GM18907 (cell line): ENCODE data around the gene CST6.

ENCODE experiments used
- ATAC-seq: cut with Tn5 transposase; IDR thresholded peaks from one replicate; pipeline ENCODE4 v1.9.1; 2021; ENCODE audit warnings: mild to moderate bottlenecking, moderate library complexity; ENCODE audit not compliant: unreplicated experiment

The CST6 gene

GRCh38 chr11:66011785-66012303, at the start of gene CST6:
Gene CST6, plus strand, starts transcription at chr11:66012008. Its CDS starts 37 bp downstream, at chr11:66012045.
- no peak for ATAC-seq

- ATAC-seq: no peak
These were observed 49.7 kb upstream of the CST6 start for GRCh38 chr11:65962141-65962564.

DNA sequence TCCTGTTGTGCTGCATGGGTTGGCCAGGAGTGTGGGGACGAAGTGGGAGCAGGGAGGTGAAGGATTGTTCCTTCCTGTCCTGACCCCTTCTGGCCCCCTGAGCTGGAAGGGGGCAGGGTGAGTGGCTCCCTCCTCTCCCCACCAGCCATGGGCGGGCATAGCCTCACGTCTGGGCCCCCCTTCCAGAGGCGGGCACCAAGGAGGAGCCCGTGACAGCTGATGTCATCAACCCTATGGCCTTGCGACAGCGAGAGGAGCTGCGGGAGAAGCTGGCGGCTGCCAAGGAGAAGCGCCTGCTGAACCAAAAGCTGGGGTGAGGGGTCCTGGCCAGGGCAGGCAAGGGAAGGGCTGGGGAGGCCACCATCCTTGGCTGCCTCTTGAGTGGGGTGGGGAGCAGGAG, 46.9 kb upstream of the CST6 start:
- no peak for ATAC-seq

GRCh38 chr11:65965986-65966762, 45.6 kb upstream of the CST6 start:
- ATAC-seq: no peak

DNA sequence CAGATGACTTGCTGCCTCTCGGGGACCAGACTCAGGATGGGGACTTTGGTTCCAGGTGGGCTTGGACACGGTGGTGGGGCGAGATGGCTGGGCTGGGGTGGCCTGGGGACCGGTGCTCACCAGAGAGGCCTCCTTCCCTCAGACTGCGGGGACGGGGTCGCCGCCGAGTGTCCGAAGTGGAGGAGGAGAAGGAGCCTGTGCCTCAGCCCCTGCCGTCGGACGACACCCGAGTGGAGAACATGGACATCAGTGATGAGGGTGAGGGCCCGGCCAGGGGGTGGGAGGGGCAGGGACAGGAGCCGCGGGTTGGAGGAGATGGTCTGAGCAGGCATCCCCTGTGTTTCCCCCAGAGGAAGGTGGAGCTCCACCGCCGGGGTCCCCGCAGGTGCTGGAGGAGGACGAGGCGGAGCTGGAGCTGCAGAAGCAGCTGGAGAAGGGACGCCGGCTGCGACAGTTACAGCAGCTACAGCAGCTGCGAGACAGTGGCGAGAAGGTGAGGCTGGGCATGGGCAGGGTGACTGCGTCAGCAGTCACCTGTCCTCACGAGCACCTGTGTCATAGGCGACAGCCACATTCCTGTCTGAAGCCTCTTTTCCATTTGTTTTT, 44.4 kb upstream of the CST6 start:
- no peak for ATAC-seq

GRCh38 chr11:65968600-65969482, 43.0 kb upstream of the CST6 start:
- no peak for ATAC-seq

- ATAC-seq: no peak
These were observed 39.7 kb upstream of the CST6 start for GRCh38 chr11:65972116-65972515.

- no peak for ATAC-seq
These were observed 38.2 kb upstream of the CST6 start for GRCh38 chr11:65973439-65974110.

DNA sequence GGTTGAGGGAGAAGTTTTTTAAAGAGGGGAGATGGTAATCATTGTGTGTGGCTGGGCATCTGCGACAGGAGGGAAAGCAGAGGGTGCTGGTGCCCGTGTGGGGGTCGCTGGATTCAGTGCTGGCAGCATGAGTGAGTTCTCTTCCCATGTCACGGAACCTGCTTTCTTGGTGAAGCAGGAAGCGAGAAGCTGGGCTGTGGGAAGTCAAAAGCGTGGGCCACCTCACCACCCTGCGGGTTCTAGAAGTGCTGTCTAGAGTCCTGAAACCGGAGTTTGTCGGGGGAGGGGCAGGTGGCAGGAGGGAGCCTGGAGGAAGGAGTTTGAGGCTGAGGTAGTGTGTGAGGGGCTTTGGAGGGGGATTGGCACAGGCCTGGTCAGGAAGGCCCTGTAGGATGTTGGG, 36.0 kb upstream of the CST6 start:
- ATAC-seq: no peak

- ATAC-seq: no peak
These were observed 35.3 kb upstream of the CST6 start for GRCh38 chr11:65976216-65977176.

DNA sequence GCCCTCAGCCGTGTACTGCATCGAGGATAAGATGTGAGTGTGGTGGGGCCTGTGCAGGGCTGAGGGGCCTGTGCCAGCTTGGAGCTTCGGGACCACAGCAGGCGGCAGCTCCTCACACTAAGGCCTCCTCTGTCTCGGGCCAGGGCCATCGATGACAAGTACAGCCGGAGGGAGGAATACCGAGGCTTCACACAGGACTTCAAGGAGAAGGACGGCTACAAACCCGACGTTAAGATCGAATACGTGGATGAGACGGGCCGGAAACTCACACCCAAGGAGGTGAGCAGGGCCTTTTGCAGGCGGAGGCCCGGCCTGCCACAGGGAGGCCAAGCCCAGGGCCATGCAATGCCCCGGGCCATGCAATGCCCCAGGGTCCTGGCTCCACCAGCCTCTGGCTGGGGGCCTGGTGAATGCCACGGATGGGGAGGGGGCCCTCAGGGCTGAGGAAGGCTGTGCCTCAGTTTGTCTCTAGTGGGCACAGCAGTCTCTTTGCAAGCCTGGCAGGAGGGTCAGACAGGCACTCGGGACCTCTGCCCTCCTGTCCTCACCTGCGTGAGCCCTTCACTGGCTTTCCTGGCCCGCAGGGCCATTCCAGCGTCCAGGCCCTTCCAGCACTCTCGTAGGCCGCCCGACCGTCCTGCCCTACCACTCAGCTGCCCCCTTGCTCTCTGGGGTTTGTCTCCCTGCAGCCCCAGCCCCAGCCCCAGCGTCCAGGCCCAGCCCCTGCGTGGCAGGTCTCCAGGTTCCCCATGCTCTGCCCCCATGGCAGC, 34.0 kb upstream of the CST6 start:
- no peak for ATAC-seq

DNA sequence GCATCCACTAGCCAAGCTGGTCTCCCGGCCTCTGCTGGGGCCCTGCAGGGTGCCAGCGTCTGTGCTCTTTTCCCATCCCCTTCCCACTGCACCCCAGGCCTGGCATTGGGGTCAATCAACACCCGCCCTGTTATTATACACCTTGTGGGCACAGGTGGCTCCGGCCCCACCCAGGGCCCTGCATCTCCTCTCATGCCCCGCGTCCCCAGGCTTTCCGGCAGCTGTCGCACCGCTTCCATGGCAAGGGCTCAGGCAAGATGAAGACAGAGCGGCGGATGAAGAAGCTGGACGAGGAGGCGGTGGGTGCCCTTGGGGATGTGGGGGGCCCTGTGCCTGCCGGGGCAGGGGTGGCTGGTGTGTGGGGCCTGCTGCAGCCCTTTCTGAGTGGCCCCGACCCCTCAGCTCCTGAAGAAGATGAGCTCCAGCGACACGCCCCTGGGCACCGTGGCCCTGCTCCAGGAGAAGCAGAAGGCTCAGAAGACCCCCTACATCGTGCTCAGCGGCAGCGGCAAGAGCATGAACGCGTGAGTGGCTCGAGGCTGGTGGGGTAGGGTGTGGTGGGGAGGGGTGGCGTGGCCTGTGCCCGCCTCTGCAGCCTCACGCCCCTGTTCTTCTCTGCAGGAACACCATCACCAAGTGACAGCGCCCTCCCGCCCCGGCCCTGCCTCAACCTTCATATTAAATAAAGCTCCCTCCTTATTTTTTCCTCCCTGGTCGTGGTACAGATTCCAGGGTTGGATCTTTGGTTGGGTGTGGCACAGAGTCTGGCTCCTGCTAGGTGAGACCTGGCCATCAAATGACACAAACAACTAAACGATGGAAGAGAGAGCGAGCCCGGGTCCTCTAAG, 33.2 kb upstream of the CST6 start:
- ATAC-seq: no peak

GRCh38 chr11:65979261-65979759, 32.5 kb upstream of the CST6 start:
- no peak for ATAC-seq

GRCh38 chr11:65981101-65981740, 30.6 kb upstream of the CST6 start:
- ATAC-seq: no peak

DNA sequence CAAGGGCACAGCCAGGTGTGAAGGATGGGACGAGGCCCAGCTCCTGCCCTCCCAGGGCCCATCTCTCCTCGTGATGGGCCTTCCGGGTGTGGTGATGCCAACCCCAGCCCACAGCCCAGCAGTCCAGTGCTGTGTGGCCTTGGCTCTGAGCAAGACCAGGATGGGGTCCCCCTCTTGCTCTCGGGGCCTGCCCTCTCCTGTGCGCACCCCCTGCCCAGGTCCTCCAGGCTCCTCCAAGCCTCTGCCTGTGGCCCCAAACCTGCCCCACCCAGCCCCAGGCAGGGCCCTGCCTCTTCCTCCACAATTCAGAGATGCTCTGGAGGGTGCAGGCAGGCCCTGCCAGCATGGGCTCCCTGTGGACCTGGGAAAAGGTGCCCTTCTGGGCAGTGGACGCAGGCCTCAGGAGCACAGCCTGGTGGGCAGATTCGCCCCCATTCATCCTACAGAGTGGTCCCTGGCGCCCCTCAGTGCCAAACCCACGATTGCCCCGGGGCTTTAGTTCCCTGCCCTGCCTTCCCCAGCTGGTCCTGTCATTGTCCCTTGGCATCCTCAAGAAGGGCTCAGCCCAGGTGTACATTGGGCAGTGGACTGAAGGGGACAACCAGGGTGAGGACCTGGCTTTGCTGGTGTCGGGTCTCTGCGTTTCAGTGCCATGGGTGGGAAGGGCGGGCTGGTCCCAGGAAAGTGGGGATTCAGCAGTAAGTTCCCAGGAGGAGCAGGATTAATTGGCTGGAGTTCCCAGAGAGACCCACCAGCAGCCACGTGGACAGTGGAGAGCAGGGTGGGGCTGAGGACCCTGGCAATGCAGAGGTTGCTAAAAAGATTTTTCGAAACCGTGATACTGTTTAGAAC, 29.6 kb upstream of the CST6 start:
- no peak for ATAC-seq

- ATAC-seq: no peak
These were observed 28.8 kb upstream of the CST6 start for GRCh38 chr11:65982824-65983588.
